ENCODE results near the gene ADPRS.
A peak's percentile ranks its signal among the peaks of the same experiment; 100 is the strongest.

ADPRS gene

DNA sequence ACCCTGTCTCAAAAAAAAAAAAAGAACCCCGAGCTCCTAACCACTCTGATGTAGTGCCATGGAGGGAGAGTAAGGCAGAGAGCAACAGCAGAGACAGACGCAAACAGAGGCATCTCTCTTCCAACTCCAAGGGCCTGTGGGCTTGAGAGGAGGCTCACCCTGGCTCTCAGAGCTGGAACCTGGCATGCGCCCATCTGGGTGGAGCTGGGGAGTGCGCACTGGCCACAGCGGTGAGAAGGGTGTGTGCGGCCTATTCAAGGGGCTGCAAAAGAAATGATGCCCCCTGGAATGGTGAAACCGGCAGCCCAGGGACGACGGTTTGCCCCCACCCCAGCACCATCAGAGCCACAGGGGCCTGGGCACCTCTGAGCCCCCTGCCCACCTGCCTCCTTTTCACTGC, 18.7 kb downstream of the ADPRS start:
- no peak for DNase-seq (ENCODE audit: low read depth)
- H3K4me3 ChIP-seq (ENCODE audit: low read length), result no peak overlapping the region
- TF ChIP-seq, protein P1, sequence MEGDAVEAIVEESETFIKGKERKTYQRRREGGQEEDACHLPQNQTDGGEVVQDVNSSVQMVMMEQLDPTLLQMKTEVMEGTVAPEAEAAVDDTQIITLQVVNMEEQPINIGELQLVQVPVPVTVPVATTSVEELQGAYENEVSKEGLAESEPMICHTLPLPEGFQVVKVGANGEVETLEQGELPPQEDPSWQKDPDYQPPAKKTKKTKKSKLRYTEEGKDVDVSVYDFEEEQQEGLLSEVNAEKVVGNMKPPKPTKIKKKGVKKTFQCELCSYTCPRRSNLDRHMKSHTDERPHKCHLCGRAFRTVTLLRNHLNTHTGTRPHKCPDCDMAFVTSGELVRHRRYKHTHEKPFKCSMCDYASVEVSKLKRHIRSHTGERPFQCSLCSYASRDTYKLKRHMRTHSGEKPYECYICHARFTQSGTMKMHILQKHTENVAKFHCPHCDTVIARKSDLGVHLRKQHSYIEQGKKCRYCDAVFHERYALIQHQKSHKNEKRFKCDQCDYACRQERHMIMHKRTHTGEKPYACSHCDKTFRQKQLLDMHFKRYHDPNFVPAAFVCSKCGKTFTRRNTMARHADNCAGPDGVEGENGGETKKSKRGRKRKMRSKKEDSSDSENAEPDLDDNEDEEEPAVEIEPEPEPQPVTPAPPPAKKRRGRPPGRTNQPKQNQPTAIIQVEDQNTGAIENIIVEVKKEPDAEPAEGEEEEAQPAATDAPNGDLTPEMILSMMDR (conservative IDR thresholded peaks at IDR 0.05; ENCODE audit: low read length), result no peak

DNA sequence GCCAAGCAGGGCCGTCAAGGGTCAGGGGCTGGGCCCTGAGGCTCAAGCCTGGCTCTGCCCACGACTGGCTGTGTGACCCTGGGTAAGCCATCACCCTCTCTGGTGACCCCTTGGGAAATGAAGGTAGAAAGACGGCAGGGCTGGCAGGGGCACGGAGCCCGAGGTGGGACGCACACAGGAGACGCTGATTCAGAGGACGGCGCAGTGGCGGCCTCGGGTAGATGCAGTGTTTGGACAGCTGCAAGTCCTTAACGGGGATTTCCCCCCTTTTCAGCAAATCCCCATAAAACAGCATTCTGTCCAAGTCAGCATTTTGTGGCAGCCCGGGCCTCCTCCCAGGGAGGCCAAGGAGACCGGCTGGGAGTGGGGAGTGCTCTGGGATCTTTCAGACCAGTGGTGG, 19.6 kb downstream of the ADPRS start:
- DNase-seq (ENCODE audit: low read depth), result peak; percentile 75
- no peak overlapping the region for H3K4me3 ChIP-seq (ENCODE audit: low read length)
- TF ChIP-seq, protein P1 (conservative IDR thresholded peaks at IDR 0.05; ENCODE audit: low read length), result no peak

DNA sequence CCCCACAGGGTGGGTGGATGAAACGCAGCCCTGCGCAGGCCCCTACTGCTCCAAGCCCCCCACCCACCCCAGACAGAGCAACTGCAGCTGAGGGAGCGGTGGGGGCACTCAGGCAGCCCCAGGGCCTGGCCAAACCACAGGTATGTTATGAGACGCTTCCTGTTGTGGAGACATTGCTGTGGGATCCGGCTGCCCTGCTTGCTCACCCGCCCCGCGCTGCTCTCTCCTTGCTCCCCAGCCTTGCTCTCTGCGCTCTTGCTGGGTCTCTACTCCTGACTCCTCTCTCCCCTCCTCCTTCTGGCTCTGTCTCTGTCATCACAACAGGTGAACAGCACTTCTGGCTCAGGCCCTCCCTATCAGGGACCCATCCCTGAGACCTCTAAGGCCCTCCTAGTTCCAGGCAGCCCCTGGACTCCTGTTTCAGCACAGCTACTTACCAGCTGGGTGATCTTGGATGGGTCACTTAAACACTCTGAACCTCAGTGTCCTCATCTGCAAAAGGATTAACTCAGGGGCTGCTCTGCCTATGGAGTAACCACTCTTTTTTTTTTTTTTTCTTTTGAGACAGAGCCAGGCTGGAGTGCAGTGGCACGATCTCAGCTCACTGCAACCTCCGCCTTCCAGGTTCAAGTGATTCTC, 20.5 kb downstream of the ADPRS start:
- TF ChIP-seq, protein P1 (conservative IDR thresholded peaks at IDR 0.05; ENCODE audit: low read length), result no peak
- peak; percentile 88 for DNase-seq (ENCODE audit: low read depth)
- H3K4me3 ChIP-seq (ENCODE audit: low read length), result no peak overlapping the region

DNA sequence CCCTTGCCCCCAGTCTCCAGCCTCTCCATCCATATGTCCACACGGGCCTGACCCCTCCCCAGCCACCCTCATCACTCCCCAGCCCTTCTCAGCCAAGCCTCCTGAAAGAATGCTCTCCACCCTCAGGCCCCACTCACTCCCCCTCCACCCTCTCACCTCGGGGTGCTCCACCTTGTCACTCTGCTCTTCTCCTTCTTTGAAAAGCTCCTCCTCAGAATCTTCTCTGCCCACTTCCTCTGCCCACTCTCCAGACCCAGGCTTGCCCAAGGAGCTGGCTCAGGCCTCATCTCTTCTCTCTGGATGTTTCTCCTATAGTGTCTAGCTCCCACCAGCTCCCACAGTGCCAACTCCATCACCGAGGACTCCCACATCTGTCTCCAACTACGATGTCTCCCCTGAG, 22.5 kb downstream of the ADPRS start:
- TF ChIP-seq, protein P1 (conservative IDR thresholded peaks at IDR 0.05; ENCODE audit: low read length), result no peak
- DNase-seq (ENCODE audit: low read depth), result no peak

DNA sequence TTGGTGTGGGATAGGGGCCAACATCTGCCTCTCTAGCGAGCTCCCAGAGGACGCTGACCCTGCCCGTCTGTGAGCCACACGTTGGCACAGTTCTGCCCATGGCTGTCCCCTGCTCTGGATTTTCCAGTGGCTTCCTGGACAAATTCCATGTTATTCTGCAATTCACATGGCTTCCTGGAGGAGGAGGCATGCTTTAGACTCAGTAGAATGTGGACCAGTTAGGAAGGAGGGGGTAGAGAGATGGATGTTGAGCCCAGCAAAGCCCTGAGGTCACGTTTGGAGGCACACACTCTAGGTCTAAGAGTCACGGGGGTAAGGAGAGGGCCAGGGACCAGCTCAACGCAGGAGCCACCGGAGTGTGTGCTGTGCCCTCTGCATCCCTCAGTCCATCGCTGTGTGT, 24.1 kb downstream of the ADPRS start:
- TF ChIP-seq, protein P1 (conservative IDR thresholded peaks at IDR 0.05; ENCODE audit: low read length), result no peak
- DNase-seq (ENCODE audit: low read depth), result no peak
- no peak overlapping the region for H3K4me3 ChIP-seq (ENCODE audit: low read length)

More for the DNA sequence above, 22.5 kb downstream of the ADPRS start:
- no peak overlapping the region for H3K4me3 ChIP-seq (ENCODE audit: low read length)

DNA sequence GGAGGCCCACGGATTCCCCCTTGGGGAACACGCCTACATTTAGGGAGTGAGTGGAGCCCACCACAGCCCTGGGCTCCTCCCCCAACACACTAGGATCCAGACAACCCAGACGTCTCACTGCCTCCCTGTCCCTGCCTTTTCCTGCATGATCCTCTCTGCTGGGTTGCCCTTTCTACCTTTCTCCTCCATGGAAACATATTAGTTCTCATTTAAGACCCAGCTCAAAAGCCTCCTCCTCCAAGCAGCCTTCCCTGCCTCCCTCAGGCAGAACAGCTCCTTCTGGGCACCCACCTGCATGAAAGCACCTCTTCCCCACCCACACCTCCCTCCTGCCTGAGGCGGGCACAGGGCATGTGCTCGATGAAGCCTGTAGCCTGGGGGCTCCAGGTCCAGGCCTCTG, 25.7 kb downstream of the ADPRS start:
- TF ChIP-seq, protein P1 (conservative IDR thresholded peaks at IDR 0.05; ENCODE audit: low read length), result no peak
- no peak overlapping the region for H3K4me3 ChIP-seq (ENCODE audit: low read length)
- DNase-seq (ENCODE audit: low read depth), result no peak

DNA sequence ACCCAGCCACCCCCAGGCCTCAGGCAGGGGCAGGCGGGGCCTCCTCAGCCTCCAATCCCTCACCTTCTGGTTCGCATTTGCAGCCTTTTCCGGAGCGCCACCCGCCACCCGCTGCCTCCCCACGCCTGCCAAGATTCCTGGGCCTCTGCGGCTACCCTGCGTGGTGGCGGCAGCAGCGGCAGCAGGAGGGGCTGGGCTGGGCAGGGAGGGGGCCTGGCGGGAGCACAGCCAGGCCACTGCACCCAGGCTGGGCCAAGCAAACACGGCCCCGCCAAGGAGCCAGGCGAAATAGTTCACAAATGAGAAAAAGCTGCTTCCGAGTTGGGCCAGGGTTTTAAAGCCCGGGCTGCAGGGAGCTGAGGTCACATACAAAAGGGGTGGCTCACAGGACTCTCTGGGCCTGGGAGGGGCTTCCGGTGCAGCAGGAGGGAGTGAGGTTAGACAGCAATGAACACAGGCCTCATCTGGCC, 26.5 kb downstream of the ADPRS start:
- TF ChIP-seq, protein P1 (conservative IDR thresholded peaks at IDR 0.05; ENCODE audit: low read length), result no peak
- DNase-seq (ENCODE audit: low read depth), result peak; percentile 97
- no peak overlapping the region for H3K4me3 ChIP-seq (ENCODE audit: low read length)
